HL-60 (cell line): ENCODE results near the gene ABCA7.

Experiments
- CTCF ChIP-seq: IDR thresholded peaks from one replicate; pipeline ENCODE4 v1.5.1; 2011; ENCODE audit warnings: low read length, control low read depth, inconsistent platforms; ENCODE audit not compliant: insufficient read depth
- GABPA ChIP-seq: IDR thresholded peaks from 2 replicates; pipeline ENCODE4 v1.6.1; 2012; ENCODE audit warnings: low read depth
- POLR2AphosphoS5 ChIP-seq: IDR thresholded peaks from 2 replicates; pipeline ENCODE4 v1.6.1; 2012; ENCODE audit warnings: low read depth
- SPI1 ChIP-seq: IDR thresholded peaks from 2 replicates; pipeline ENCODE4 v1.6.1; 2012; ENCODE audit warnings: low read depth, mild to moderate bottlenecking, borderline replicate concordance
- TF ChIP-seq, protein P1 (sequence below): IDR thresholded peaks from 2 replicates; pipeline ENCODE4 v1.6.1; 2012; ENCODE audit warnings: low read depth; ENCODE audit not compliant: insufficient replicate concordance

DNA sequence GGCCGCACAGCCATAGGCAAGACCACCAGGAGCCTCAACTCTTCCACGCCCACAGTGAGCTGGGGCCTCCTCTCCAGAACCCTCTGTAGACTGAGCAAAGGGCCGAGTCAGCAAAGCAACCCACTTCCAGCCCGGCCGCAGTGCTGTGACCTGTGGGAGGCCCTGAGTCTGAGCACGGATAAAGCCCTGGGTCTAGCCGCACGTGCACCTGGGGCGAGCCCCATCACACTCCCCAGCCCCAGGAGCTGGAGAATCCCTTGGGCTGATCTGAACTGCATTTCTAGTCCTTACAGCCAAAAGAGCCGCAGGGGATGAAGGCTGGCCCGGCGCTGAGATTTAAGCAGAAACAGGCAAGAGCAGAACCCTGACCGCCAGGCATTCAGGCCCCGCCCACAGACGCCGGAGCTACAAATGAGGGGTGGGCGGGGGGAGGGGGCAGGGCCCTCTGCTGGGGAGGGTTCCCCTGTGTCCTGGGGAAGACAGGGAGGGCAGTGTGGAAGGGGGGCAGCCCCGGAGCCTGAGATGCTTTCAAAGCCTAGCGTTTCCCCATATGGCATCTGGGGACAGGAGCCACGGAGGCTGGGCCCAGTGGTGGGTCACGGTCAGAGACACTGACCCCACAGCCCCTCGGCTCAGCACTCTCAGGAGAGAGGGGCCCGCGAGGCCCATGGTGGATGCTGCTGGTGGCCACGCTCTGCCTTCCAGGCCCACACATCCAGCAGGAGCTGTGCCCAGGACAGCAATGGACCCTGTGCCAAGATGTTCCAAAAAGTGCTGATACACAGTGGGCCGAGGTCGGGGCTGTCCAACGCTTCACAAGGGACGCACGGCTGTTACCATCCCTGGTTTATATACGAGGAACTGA, 23.9 kb upstream of the ABCA7 start:
- TF ChIP-seq CTCF (no peak), POLR2AphosphoS5 (0 out of 2 replicates have a peak, but pooled peaks have one; percentile 15), GABPA (no peak), SPI1 (no peak)
- TF ChIP-seq, protein P1, sequence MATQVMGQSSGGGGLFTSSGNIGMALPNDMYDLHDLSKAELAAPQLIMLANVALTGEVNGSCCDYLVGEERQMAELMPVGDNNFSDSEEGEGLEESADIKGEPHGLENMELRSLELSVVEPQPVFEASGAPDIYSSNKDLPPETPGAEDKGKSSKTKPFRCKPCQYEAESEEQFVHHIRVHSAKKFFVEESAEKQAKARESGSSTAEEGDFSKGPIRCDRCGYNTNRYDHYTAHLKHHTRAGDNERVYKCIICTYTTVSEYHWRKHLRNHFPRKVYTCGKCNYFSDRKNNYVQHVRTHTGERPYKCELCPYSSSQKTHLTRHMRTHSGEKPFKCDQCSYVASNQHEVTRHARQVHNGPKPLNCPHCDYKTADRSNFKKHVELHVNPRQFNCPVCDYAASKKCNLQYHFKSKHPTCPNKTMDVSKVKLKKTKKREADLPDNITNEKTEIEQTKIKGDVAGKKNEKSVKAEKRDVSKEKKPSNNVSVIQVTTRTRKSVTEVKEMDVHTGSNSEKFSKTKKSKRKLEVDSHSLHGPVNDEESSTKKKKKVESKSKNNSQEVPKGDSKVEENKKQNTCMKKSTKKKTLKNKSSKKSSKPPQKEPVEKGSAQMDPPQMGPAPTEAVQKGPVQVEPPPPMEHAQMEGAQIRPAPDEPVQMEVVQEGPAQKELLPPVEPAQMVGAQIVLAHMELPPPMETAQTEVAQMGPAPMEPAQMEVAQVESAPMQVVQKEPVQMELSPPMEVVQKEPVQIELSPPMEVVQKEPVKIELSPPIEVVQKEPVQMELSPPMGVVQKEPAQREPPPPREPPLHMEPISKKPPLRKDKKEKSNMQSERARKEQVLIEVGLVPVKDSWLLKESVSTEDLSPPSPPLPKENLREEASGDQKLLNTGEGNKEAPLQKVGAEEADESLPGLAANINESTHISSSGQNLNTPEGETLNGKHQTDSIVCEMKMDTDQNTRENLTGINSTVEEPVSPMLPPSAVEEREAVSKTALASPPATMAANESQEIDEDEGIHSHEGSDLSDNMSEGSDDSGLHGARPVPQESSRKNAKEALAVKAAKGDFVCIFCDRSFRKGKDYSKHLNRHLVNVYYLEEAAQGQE: no peak
